Liver (tissue), 9 donors: ENCODE data around the gene NFIL3. TPM values are rescaled to one million over a fixed set of nuclear protein-coding genes. Genes with fewer than 3 reads are reported as not detected.

Experiments used
- DNase-seq: peaks from one replicate; pipeline ENCODE4 v3.0.0-alpha.2; 2017; ENCODE audit warnings: low spot score
- H3K27ac ChIP-seq, 2 donors: one replicate each; pipeline ENCODE4 v1.7.0; 2013; ENCODE audit warnings: inconsistent platforms in 2 of 2, low read length in 2 of 2, control low read depth in 1 of 2, low read depth in 1 of 2, mild to moderate bottlenecking in 1 of 2
- H3K27me3 ChIP-seq, 4 donors: one replicate each; pipeline versions ENCODE4 v1.6.1 to v1.7.0; 2013; ENCODE audit warnings: low read length in 3 of 4, inconsistent platforms in 1 of 4, mild to moderate bottlenecking in 1 of 4, moderate library complexity in 1 of 4; ENCODE audit not compliant: control insufficient read depth in 4 of 4, insufficient read depth in 4 of 4
- H3K36me3 ChIP-seq, 4 donors: one replicate each; pipeline versions ENCODE4 v1.6.1 to v1.7.0; 2013; ENCODE audit warnings: low read length in 3 of 4, mild to moderate bottlenecking in 3 of 4, low read depth in 1 of 4, moderate library complexity in 1 of 4; ENCODE audit not compliant: control insufficient read depth in 4 of 4, insufficient read depth in 3 of 4
- H3K4me1 ChIP-seq, 4 donors: one replicate each; pipeline versions ENCODE4 v1.6.1 to v1.7.0; 2013; ENCODE audit warnings: low read length in 3 of 4, mild to moderate bottlenecking in 3 of 4, moderate library complexity in 1 of 4; ENCODE audit not compliant: control insufficient read depth in 4 of 4, insufficient read depth in 4 of 4
- H3K4me3 ChIP-seq, 3 donors: one replicate each; pipeline versions ENCODE4 v1.6.1 to v1.7.0; 2013; ENCODE audit warnings: low read length in 3 of 3, control low read depth in 1 of 3, low read depth in 1 of 3, mild to moderate bottlenecking in 1 of 3
- H3K9ac ChIP-seq, 2 donors: one replicate each; pipeline ENCODE4 v1.7.0; 2013; ENCODE audit warnings: low read length in 2 of 2, mild to moderate bottlenecking in 2 of 2, moderate library complexity in 2 of 2, control low read depth in 1 of 2, low read depth in 1 of 2
- H3K9me3 ChIP-seq, 4 donors: one replicate each; pipeline versions ENCODE4 v1.6.1 to v1.7.0; 2013; ENCODE audit warnings: low read length in 3 of 4; ENCODE audit not compliant: control insufficient read depth in 4 of 4
- EGR1 ChIP-seq, 2 donors: IDR thresholded peaks; 2 replicates each; pipeline ENCODE4 v1.6.1; 2016 to 2018; ENCODE audit warnings: antibody characterized with exemption in 2 of 2, low read depth in 2 of 2
- GABPA ChIP-seq, 2 donors: IDR thresholded peaks in 1 of 2; conservative IDR thresholded peaks in 1 of 2; 2 replicates each; pipeline ENCODE4 v1.6.1; 2016; ENCODE audit warnings: antibody characterized with exemption in 2 of 2, mild to moderate bottlenecking in 1 of 2, moderate library complexity in 1 of 2
- HNF4G ChIP-seq: IDR thresholded peaks from 2 replicates; pipeline ENCODE4 v1.6.1; 2016; ENCODE audit warnings: antibody characterized with exemption
- JUND ChIP-seq, 2 donors: IDR thresholded peaks; 2 replicates each; pipeline ENCODE4 v1.6.1; 2016; ENCODE audit warnings: antibody characterized with exemption in 2 of 2
- NR2F2 ChIP-seq: IDR thresholded peaks from 2 replicates; pipeline ENCODE4 v1.6.1; 2016; ENCODE audit warnings: antibody characterized with exemption
- RAD21 ChIP-seq, 2 donors: IDR thresholded peaks; 2 replicates each; pipeline ENCODE4 v1.6.1; 2016; ENCODE audit warnings: antibody characterized with exemption in 2 of 2, mild to moderate bottlenecking in 2 of 2
- SP1 ChIP-seq: IDR thresholded peaks from 2 replicates; pipeline ENCODE4 v1.6.1; 2018; ENCODE audit warnings: antibody characterized with exemption, mild to moderate bottlenecking
- TAF1 ChIP-seq: conservative IDR thresholded peaks from 2 replicates; pipeline ENCODE4 v1.6.1; 2016; ENCODE audit warnings: antibody characterized with exemption, mild to moderate bottlenecking
- YY1 ChIP-seq: IDR thresholded peaks from 2 replicates; pipeline ENCODE4 v1.6.1; 2016; ENCODE audit warnings: antibody characterized with exemption, mild to moderate bottlenecking
- ZBTB33 ChIP-seq: IDR thresholded peaks from 2 replicates; pipeline ENCODE4 v1.6.1; 2016; ENCODE audit warnings: antibody characterized with exemption
- WGBS: extraction: QIAGEN DNeasy Blood & Tissue Kit; methylation state at CpG from one replicate; pipeline ENCODE4 v1.1.7; 2013; 5-methylcytosine and 5-hydroxymethylcytosine counted together
- polyA plus RNA-seq, 2 donors: library from polyadenylated mRNA; stranded (reverse) in 1 of 2; unstranded in 1 of 2; fragments of 200-250 nt in 1 of 2; fragments of >200 nt in 1 of 2; fragmentation: Nextera tagmentation in 1 of 2; extraction: Ambion mirVana in 1 of 2; gene quantifications; one replicate each; pipeline versions ENCODE4 v1.2.1 to v1.2.3, GENCODE V29; 2013 to 2015
- total RNA-seq, 2 donors: library from RNA; depleted of rRNA; stranded (reverse); fragments of >200 nt; gene quantifications; one replicate each; pipeline ENCODE4 v1.2.3, GENCODE V29; 2014
- TF ChIP-seq, protein P1 (sequence below): IDR thresholded peaks from 2 replicates; pipeline ENCODE4 v1.6.1; 2016; ENCODE audit warnings: antibody characterized with exemption
- donor health status: healthy.
- donor health status: healthy.
- donor health status: healthy.
- donor health status: healthy.
- donor health status: healthy.

NFIL3 gene
- total and polyA plus RNA-seq, 4 donors = 6.6 to 20.2 (median 8.5) TPM

- no peak overlapping the region for H3K9ac ChIP-seq
- 95% methylated on average over 7 of the region's 7 CpGs for WGBS
- no peak for TF ChIP-seq HNF4G
- TF ChIP-seq TAF1 = no peak
- no peak for TF ChIP-seq GABPA (IDR thresholded peaks at IDR 0.05 in 1 of 2, conservative IDR thresholded peaks at IDR 0.05 in 1 of 2)
- TF ChIP-seq, protein P1, sequence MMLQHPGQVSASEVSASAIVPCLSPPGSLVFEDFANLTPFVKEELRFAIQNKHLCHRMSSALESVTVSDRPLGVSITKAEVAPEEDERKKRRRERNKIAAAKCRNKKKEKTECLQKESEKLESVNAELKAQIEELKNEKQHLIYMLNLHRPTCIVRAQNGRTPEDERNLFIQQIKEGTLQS = no peak
- no peak for TF ChIP-seq ZBTB33
- peaks cover 0 to 26% (median 14%) of the 10 kb centered on the region in 4 donors for H3K4me1 ChIP-seq
- no peaks in the 10 kb centered on the region for H3K36me3 ChIP-seq
- no peak for DNase-seq
- no peak overlapping the region for H3K4me3 ChIP-seq
- H3K27ac ChIP-seq = no peak overlapping the region
- no peaks in the 10 kb centered on the region for H3K27me3 ChIP-seq
- no peaks in the 10 kb centered on the region for H3K9me3 ChIP-seq
Observed at GRCh38 chr9:91364005-91364404, 59.6 kb downstream of the NFIL3 start.

DNA sequence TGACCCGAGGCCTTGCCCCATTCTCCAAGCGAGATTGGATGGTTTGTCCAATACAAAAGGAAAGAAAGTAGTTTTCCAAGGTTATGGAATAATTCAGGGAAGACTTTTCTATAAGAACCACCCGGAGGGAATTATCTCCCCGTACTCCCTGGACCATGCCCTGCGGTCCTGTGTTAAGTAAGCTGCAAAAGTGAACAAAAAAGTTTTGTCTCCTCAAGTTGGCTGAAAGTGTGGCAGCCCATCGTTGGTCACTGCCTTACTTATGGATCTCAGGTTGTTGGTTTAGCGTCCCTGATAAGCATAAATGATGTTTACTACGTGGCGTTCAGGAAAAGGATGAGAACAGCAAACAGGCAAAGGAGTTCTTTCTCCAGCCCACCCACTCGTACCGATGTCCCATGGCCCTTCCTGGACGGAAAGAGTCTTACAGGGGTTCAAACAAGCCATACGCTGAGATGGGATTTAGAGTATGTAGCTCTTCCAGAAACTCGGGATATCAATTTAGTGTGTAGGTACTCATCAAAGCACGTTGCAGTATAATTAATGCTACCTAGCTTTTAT is 61.5 kb downstream of the NFIL3 start:
- Histone ChIP-seq H3K27me3 (no peaks in the 10 kb centered on the region), H3K27ac (peak overlapping the region; percentile 91 to 94), H3K9ac (peak overlapping the region in 1 of 2 donors; percentile 65), H3K4me3 (peak overlapping the region; percentile 41 to 80 (median 50)), H3K9me3 (no peaks in the 10 kb centered on the region), H3K36me3 (no peaks in the 10 kb centered on the region), H3K4me1 (peaks cover 0 to 26% (median 15%) of the 10 kb centered on the region in 4 donors)
- TF ChIP-seq RAD21 (IDR thresholded peaks at IDR 0.05) (no peak), NR2F2 (no peak), JUND (IDR thresholded peaks at IDR 0.05) (no peak), ZBTB33 (no peak), GABPA (IDR thresholded peaks at IDR 0.05 in 1 of 2, conservative IDR thresholded peaks at IDR 0.05 in 1 of 2) (no peak), YY1 (no peak), EGR1 (IDR thresholded peaks at IDR 0.05; ENCODE audit: low read depth in 2 of 2) (no peak), SP1 (no peak), TAF1 (no peak)
- TF ChIP-seq, protein P1 = no peak
- 55% methylated on average over 15 of the region's 15 CpGs for WGBS
- DNase-seq = no peak
